GM12878 (cell line): ENCODE results near the gene FARS2. TPM values are rescaled to one million over a fixed set of nuclear protein-coding genes. Genes with fewer than 3 reads are reported as not detected.

Experiments
- ATAC-seq: fragments of 200-7000 bp; cut with Tn5 transposase; 3 replicates; pipeline ENCODE4 v1.9.1; 2020; ENCODE audit warnings: mild to moderate bottlenecking, moderate library complexity
- BruUV-seq: library from RNA; stranded (reverse); fragments of 400-500 nt; replicated peaks from 2 replicates; lab custom pipeline; 2021; lab: Mats Ljungman, UMichigan
- CTCF ChIA-PET: fragments of 300-600 bp; sonication (Branson Sonifier 250); formaldehyde crosslinking; extraction: SDS; loops from one replicate; lab custom pipeline; 2021; ENCODE audit warnings: inconsistent platforms; lab: Yijun Ruan, JAX
- POLR2A ChIA-PET: fragments of 350-600 bp; formaldehyde crosslinking; extraction: SDS; loops from one replicate; lab custom pipeline; 2021; ENCODE audit warnings: inconsistent platforms; lab: Charles Lee
- RAD21 ChIA-PET: fragments of 300-600 bp; sonication (Branson Sonifier 250); formaldehyde crosslinking; loops from one replicate; lab custom pipeline; 2023; ENCODE audit warnings: antibody characterized with exemption; ENCODE audit not compliant: unreplicated experiment; lab: Charles Lee
- SMC1A ChIA-PET: fragments of 300-600 bp; sonication (Branson Sonifier 250); formaldehyde crosslinking; loops from one replicate; lab custom pipeline; 2023; ENCODE audit not compliant: unreplicated experiment, uncharacterized antibody; lab: Charles Lee
- DNase-seq: peaks from one replicate; pipeline ENCODE4 v3.0.0-alpha.2; 2011; ENCODE audit warnings: low read depth, low spot score
- FAIRE-seq: peaks from 3 replicates; lab custom pipeline; 2011; peaks lifted over from hg19 to GRCh38; lab: Jason Lieb, UNC
- H2AFZ ChIP-seq: 2 replicates; pipeline ENCODE4 v1.6.0; 2011; ENCODE audit warnings: low read depth, low read length, control low read depth; ENCODE audit not compliant: control insufficient read depth
- H3K27ac ChIP-seq: 2 replicates; pipeline ENCODE4 v1.5.1; 2011; ENCODE audit warnings: control low read depth; ENCODE audit not compliant: control insufficient read depth, insufficient read depth
- H3K27me3 ChIP-seq, 2 experiments: replicated peaks in 1 of 2; 2 replicates each; pipeline versions ENCODE4 v1.6.0 to v1.6.1; 2011; ENCODE audit warnings: low read length in 1 of 2; ENCODE audit not compliant: control insufficient read depth in 2 of 2, insufficient read depth in 2 of 2
- H3K36me3 ChIP-seq, 2 experiments: 2 replicates each; pipeline ENCODE4 v1.5.1; 2011; ENCODE audit warnings: low read length in 1 of 2; ENCODE audit not compliant: control insufficient read depth in 2 of 2, insufficient read depth in 2 of 2
- H3K4me1 ChIP-seq: 2 replicates; pipeline ENCODE4 v1.6.1; 2011; ENCODE audit warnings: mild to moderate bottlenecking, low read length, moderate library complexity, mixed read lengths; ENCODE audit not compliant: control insufficient read depth, insufficient read depth
- H3K4me2 ChIP-seq: 2 replicates; pipeline ENCODE4 v1.6.0; 2011; ENCODE audit warnings: control low read depth; ENCODE audit not compliant: control insufficient read depth, insufficient read depth
- H3K4me3 ChIP-seq: fragments of 200-600 bp; sonication (generic); 2 replicates; pipeline ENCODE4 v1.5.1; 2016
- H3K79me2 ChIP-seq: 2 replicates; pipeline ENCODE4 v1.6.0; 2011; ENCODE audit warnings: low read length; ENCODE audit not compliant: control insufficient read depth, insufficient read depth
- H3K9ac ChIP-seq: 2 replicates; pipeline ENCODE4 v1.8.0; 2011; ENCODE audit warnings: low read length, control low read depth, mixed read lengths; ENCODE audit not compliant: control insufficient read depth, insufficient read depth
- H3K9me3 ChIP-seq: replicated peaks from 3 replicates; pipeline ENCODE4 v1.5.1; 2011; ENCODE audit warnings: mild to moderate bottlenecking, low read length; ENCODE audit not compliant: control insufficient read depth, insufficient read depth
- H4K20me1 ChIP-seq: 2 replicates; pipeline ENCODE4 v1.6.0; 2011; ENCODE audit not compliant: control insufficient read depth, insufficient read depth
- BACH1 ChIP-seq: fragments of 450-650 bp; IDR thresholded peaks from 2 replicates; pipeline ENCODE4 v1.6.1; 2017; ENCODE audit warnings: mild to moderate bottlenecking, borderline replicate concordance
- BCL11A ChIP-seq: IDR thresholded peaks from 2 replicates; pipeline ENCODE4 v1.6.1; 2011; ENCODE audit warnings: low read depth, low read length
- ETV6 ChIP-seq, 2 experiments: fragments of 450-650 bp in 1 of 2; IDR thresholded peaks in 1 of 2; conservative IDR thresholded peaks in 1 of 2; 2 replicates each; pipeline ENCODE4 v1.6.1; 2014; ENCODE audit warnings: antibody characterized with exemption in 1 of 2, borderline replicate concordance in 1 of 2, low read depth in 1 of 2, mild to moderate bottlenecking in 1 of 2, moderate library complexity in 1 of 2
- IRF4 ChIP-seq: IDR thresholded peaks from 2 replicates; pipeline ENCODE4 v1.6.1; 2011; ENCODE audit warnings: low read depth, low read length
- MEF2A ChIP-seq: IDR thresholded peaks from 2 replicates; pipeline ENCODE4 v1.6.1; 2011; ENCODE audit warnings: low read depth, mild to moderate bottlenecking, low read length, moderate library complexity; ENCODE audit not compliant: insufficient read depth
- MEF2B ChIP-seq: fragments of 450-650 bp; IDR thresholded peaks from 2 replicates; pipeline ENCODE4 v1.6.1; 2018; ENCODE audit warnings: mild to moderate bottlenecking, moderate library complexity; ENCODE audit not compliant: partially characterized antibody, poor library complexity, severe bottlenecking
- MYC ChIP-seq: IDR thresholded peaks from 2 replicates; pipeline ENCODE4 v1.6.1; 2011; ENCODE audit warnings: mild to moderate bottlenecking, low read length, moderate library complexity, inconsistent platforms; ENCODE audit not compliant: insufficient read depth, insufficient replicate concordance, insufficient read length, severe bottlenecking
- NKRF ChIP-seq: fragments of 450-650 bp; conservative IDR thresholded peaks from 2 replicates; pipeline ENCODE4 v1.6.1; 2017; ENCODE audit warnings: mild to moderate bottlenecking, moderate library complexity
- PAX8 ChIP-seq: fragments of 450-650 bp; IDR thresholded peaks from 2 replicates; pipeline ENCODE4 v1.6.1; 2017; ENCODE audit warnings: mild to moderate bottlenecking, moderate library complexity
- RFX5 ChIP-seq: IDR thresholded peaks from 2 replicates; pipeline ENCODE4 v1.6.1; 2011; ENCODE audit warnings: low read depth, low read length, improper control_type of control experiment
- TARDBP ChIP-seq: IDR thresholded peaks from 2 replicates; pipeline ENCODE4 v1.6.1; 2016; ENCODE audit warnings: borderline replicate concordance
- WGBS: methylation state at CpG from one replicate; pipeline ENCODE4 v1.1.6; 2016; ENCODE audit warnings: low lambda C conversion rate; ENCODE audit not compliant: insufficient replicate concordance, insufficient coverage; ENCODE audit errors: missing lambda C conversion rate; 5-methylcytosine and 5-hydroxymethylcytosine counted together
- in situ Hi-C: fragments of 300-500 bp; cut with MboI; formaldehyde crosslinking; loops from 9 replicates; pipeline ENCODE4 v1.14.3; 2018; ENCODE audit warnings: mixed read lengths
- intact Hi-C: fragments of 100-400 bp; cut with micrococcal nuclease; formaldehyde crosslinking; loops from one replicate; pipeline ENCODE4 v1.14.2; 2022; ENCODE audit not compliant: unreplicated experiment
- polyA plus RNA-seq, 11 experiments: library from polyadenylated mRNA; depleted of rRNA in 4 of 11; unstranded in 6 of 11; stranded (reverse) in 5 of 11; fragments of >200 nt; fragmentation: Nextera tagmentation in 4 of 11; fragmentation: Illumina TruSeq in 1 of 11; extraction: Ambion mirVana in 4 of 11; extraction: Trizol in 1 of 11; gene quantifications; 1 replicate in 1 of 11; 2 replicates in 10 of 11; pipeline versions ENCODE4 v1.2.1 to v1.2.3, GENCODE V29; 2011 to 2016; ENCODE audit warnings: inconsistent platforms in 2 of 11, missing spikeins in 2 of 11, low read depth in 1 of 11
- total RNA-seq, 4 experiments: library from RNA; depleted of rRNA in 3 of 4; stranded (reverse); fragments of >200 nt in 3 of 4; fragmentation: Illumina TruSeq in 1 of 4; extraction: Trizol in 1 of 4; gene quantifications; 2 replicates each; pipeline versions ENCODE4 v1.2.1 to v1.2.3, GENCODE V29; 2013 to 2021
- TF ChIP-seq, protein P1 (sequence below), 3 experiments: IDR thresholded peaks in 2 of 3; conservative IDR thresholded peaks in 1 of 3; 2 replicates each; pipeline ENCODE4 v1.5.1; 2011; ENCODE audit warnings: low read depth in 3 of 3, low read length in 3 of 3, mild to moderate bottlenecking in 3 of 3, control low read depth in 2 of 3, moderate library complexity in 2 of 3, inconsistent platforms in 1 of 3, mixed read lengths in 1 of 3; ENCODE audit not compliant: control insufficient read depth in 2 of 3, insufficient read depth in 1 of 3; ENCODE audit errors: extremely low read depth in 1 of 3

The FARS2 gene
- total and polyA plus RNA-seq, 10 of the 15 experiments (the other 5 are each of a cell fraction or from before 2014, with no cell fraction given), result 16.8 to 46.7 (median 25.6) TPM

- FAIRE-seq (no peak), DNase-seq (no peak), ATAC-seq (no peak)
- SMC1A ChIA-PET, result no interaction called here
- H4K20me1 ChIP-seq, result no peaks in the 10 kb centered on the region
- H3K4me1 ChIP-seq, result no peaks in the 10 kb centered on the region
- H3K9ac ChIP-seq, result no peak overlapping the region
- no peaks in the 10 kb centered on the region; the same call in 2 of the 3 replicates for H3K9me3 ChIP-seq
- WGBS, result 56% methylated on average over 6 of the region's 6 CpGs
- H3K27me3 ChIP-seq, result no peaks in the 10 kb centered on the region; a peak in 1 of 4 replicates
- H2AFZ ChIP-seq, result no peak overlapping the region
- no TSS peak for BruUV-seq
- H3K4me2 ChIP-seq, result no peak overlapping the region
- no peaks in the 10 kb centered on the region for H3K36me3 ChIP-seq
- RAD21 ChIA-PET, result no interaction called here
- in situ Hi-C loops (no loop called here), intact Hi-C loops (no loop called here)
- POLR2A ChIA-PET, result no interaction called here
- CTCF ChIA-PET, result no interaction called here
- H3K79me2 ChIP-seq, result no peaks in the 10 kb centered on the region
- no peak for TF ChIP-seq RFX5
- TF ChIP-seq ETV6 (conservative IDR thresholded peaks at IDR 0.05 in 1 of 2, IDR thresholded peaks at IDR 0.05 in 1 of 2; ENCODE audit: borderline replicate concordance in 1 of 2, low read depth in 1 of 2), result no peak
- no peak for TF ChIP-seq MEF2B
- no peak for TF ChIP-seq MEF2A
- no peak for TF ChIP-seq MYC
- TF ChIP-seq, protein P1, sequence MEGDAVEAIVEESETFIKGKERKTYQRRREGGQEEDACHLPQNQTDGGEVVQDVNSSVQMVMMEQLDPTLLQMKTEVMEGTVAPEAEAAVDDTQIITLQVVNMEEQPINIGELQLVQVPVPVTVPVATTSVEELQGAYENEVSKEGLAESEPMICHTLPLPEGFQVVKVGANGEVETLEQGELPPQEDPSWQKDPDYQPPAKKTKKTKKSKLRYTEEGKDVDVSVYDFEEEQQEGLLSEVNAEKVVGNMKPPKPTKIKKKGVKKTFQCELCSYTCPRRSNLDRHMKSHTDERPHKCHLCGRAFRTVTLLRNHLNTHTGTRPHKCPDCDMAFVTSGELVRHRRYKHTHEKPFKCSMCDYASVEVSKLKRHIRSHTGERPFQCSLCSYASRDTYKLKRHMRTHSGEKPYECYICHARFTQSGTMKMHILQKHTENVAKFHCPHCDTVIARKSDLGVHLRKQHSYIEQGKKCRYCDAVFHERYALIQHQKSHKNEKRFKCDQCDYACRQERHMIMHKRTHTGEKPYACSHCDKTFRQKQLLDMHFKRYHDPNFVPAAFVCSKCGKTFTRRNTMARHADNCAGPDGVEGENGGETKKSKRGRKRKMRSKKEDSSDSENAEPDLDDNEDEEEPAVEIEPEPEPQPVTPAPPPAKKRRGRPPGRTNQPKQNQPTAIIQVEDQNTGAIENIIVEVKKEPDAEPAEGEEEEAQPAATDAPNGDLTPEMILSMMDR (IDR thresholded peaks at IDR 0.05 in 2 of 3, conservative IDR thresholded peaks at IDR 0.05 in 1 of 3; ENCODE audit: control insufficient read depth in 2 of 3, extremely low read depth in 1 of 3, insufficient read depth in 1 of 3, low read depth in 3 of 3, low read length in 3 of 3), result no peak
- TF ChIP-seq IRF4, result no peak
- no peak for TF ChIP-seq BACH1
- TF ChIP-seq BCL11A, result no peak
- no peak for TF ChIP-seq NKRF
- TF ChIP-seq TARDBP, result no peak
- TF ChIP-seq PAX8, result no peak
- H3K4me3 ChIP-seq, result no peak overlapping the region
- H3K27ac ChIP-seq, result no peak overlapping the region
Measured at GRCh38 chr6:5818959-5819358, 557.6 kb downstream of the FARS2 start.

Other genes with a start within 250 kb of the FARS2 start
- gene PPP1R3G, start 176.2 kb upstream of the FARS2 start, total RNA-seq (2014; rRNA removed), result 0.05 and 0.06 TPM in 2 replicates
- 0.05 TPM in 1 of 2 replicates, not detected in the other for gene PPP1R3G, start 176.2 kb upstream of the FARS2 start, total RNA-seq (2014; rRNA removed; fragmentation: Illumina TruSeq; extraction: Trizol)
- gene PPP1R3G, start 176.2 kb upstream of the FARS2 start, total RNA-seq (2021), result 0.08 and 0.10 TPM in 2 replicates
- 0.03 TPM in 2 replicates for gene PPP1R3G, start 176.2 kb upstream of the FARS2 start, polyA plus RNA-seq (2011; rRNA removed)
- gene PPP1R3G, start 176.2 kb upstream of the FARS2 start, polyA plus RNA-seq (2014; fragmentation: Illumina TruSeq; extraction: Trizol), result 0.01 TPM in 1 of 2 replicates, not detected in the other
- gene PPP1R3G, start 176.2 kb upstream of the FARS2 start, polyA plus RNA-seq (2014; fragmentation: Nextera tagmentation; extraction: Ambion mirVana), result under 1 TPM in 1 of 2 experiments, not detected in 1; 0.02 TPM
- 0.03 TPM in 1 of 2 replicates, not detected in the other for gene PPP1R3G, start 176.2 kb upstream of the FARS2 start, polyA plus RNA-seq (2014; rRNA removed)
- under 1 TPM in 1 of 2 experiments, not detected in 1; 0.05 TPM for gene PPP1R3G, start 176.2 kb upstream of the FARS2 start, polyA plus RNA-seq (2016; fragmentation: Nextera tagmentation; extraction: Ambion mirVana)
- gene LYRM4, start 563 bp upstream of the FARS2 start, total RNA-seq (2014; rRNA removed), result 38.4 and 38.6 TPM in 2 replicates
- gene LYRM4, start 563 bp upstream of the FARS2 start, total RNA-seq (2014; rRNA removed; fragmentation: Illumina TruSeq; extraction: Trizol), result 32.7 and 32.9 TPM in 2 replicates
- 43.7 and 44.3 TPM in 2 replicates for gene LYRM4, start 563 bp upstream of the FARS2 start, total RNA-seq (2021)
- 38.0 and 45.4 TPM in 2 replicates for gene LYRM4, start 563 bp upstream of the FARS2 start, polyA plus RNA-seq (2011; rRNA removed)
- 36.5 and 44.2 TPM in 2 replicates for gene LYRM4, start 563 bp upstream of the FARS2 start, polyA plus RNA-seq (2014; fragmentation: Illumina TruSeq; extraction: Trizol)
- 10 to 100 TPM; 65.6 to 66.8 TPM for gene LYRM4, start 563 bp upstream of the FARS2 start, polyA plus RNA-seq (2014; fragmentation: Nextera tagmentation; extraction: Ambion mirVana)
- 28.5 and 36.3 TPM in 2 replicates for gene LYRM4, start 563 bp upstream of the FARS2 start, polyA plus RNA-seq (2014; rRNA removed)
- gene LYRM4, start 563 bp upstream of the FARS2 start, polyA plus RNA-seq (2016; fragmentation: Nextera tagmentation; extraction: Ambion mirVana), result 10 to 100 TPM; 56.5 to 58.7 TPM